GM10266 (cell line): ENCODE data around the gene GPR143.

Experiments used
- DNase-seq: peaks from one replicate; pipeline ENCODE4 v3.0.0; 2012; ENCODE audit errors: extremely low spot score
- CTCF ChIP-seq: IDR thresholded peaks from 2 replicates; pipeline ENCODE4 v1.5.1; 2012; ENCODE audit warnings: mild to moderate bottlenecking, low read depth; ENCODE audit not compliant: control insufficient read depth, insufficient read depth; ENCODE audit errors: missing control alignments

The GPR143 gene

DNA sequence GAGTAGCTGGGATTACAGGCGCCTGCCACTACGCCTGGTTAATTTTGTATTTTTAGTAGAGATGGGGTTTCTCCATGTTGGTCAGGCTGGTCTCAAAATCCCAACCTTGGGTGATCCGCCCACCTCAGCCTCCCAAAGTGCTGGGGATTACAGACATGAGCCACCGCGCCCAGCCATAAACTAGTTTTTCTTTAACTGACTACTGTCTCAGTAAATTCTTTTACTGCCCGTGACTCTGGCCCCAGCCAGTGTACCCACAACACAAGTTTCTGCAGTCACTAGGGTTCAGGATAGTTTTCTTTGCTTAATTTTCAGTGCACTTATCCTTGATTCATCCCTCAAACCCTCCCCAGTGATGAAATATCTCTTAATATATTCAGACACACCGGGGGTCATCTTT, 28.8 kb upstream of the GPR143 start:
- DNase-seq = no peak
- no peak for TF ChIP-seq CTCF

GRCh38 chrX:9790866-9791265, 25.2 kb upstream of the GPR143 start:
- DNase-seq = no peak
- no peak for TF ChIP-seq CTCF

DNA sequence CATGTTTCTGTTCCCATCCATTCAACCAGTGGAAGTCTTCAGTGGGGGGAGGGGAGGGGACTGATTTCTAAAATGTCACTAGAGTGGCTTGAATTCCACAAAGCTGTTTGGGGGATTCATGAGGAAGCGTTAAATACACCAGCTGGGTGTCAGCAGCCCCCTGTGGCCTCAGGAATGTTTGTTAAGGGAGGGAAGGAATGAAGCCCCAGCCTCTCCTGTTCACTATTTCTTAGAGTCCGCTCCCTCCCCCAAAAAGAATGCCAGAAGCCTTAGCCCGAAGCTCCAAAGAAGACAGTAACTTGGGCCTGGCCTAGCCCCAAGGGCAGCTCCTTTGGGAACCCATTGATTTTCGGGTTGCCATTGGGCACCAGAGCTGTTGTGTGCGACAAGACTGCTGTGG, 23.9 kb upstream of the GPR143 start:
- no peak for TF ChIP-seq CTCF
- DNase-seq = no peak

DNA sequence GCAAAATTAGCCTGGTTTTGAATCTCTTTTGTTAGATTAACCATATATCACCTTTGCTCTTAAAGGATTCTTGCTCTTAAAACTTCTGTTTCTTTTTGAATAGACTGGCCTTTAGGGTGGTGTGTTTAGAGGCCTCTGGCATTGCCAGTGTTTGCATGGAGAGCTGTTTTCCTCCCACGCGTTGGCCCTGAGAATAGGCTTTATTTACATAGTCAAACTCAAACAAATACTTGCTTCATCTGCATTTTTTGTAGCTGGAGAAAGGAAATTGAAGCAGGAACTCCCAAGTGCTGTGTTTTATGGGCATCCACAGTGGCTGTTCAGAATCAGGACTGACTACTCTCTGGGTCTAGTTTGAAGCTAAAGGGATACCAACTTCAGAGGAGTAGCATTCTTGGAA, 23.3 kb upstream of the GPR143 start:
- no peak for TF ChIP-seq CTCF
- DNase-seq = no peak

DNA sequence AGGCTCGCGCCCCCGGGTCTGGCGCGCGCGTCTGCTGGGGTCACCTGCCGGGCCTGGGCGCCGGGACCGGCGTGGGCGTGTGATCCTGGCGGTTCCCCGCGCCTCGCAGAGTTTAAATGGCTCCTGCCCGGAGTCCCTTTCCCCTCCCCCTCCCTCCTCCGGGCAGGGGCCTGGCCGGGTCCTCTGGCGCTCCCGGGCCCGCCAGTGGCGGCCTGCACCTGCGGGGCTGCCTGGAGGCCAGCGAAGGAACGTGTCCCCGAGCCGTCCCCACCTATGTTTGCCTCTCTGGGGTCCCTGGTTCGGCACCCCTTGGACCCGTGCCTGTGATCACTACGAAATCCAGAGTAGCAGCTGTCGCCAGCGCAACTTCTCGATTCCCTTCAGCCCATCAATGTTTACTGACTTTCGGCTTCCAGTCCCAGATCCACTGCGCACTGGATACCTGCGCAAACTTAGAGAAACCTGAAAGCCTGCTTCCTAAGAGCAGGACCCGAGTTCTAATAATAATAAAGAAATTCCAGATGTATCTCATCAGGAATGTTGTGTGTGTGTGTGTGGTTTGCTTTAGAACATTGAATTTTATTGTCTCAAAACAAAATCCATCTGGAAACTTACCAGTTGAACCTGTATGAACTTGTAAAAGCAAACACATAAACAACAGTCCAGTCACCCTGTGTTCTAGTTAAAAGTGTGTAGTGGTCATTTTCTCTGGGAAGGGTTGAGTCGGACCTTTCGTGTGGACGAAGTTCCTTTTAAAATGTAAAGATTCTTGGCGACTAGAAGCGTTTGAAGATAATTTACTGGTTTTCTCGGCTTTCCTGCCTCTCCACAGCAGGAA, 21.4 kb upstream of the GPR143 start:
- DNase-seq = no peak
- TF ChIP-seq CTCF = no peak

GRCh38 chrX:9785944-9786797, 20.5 kb upstream of the GPR143 start, which contains the start of gene SHROOM2:
Gene SHROOM2 (plus strand): TSS chrX:9786429. CDS start chrX:9786546, 117 bp downstream.
- no peak for TF ChIP-seq CTCF
- no peak for DNase-seq
